ENCODE measurements around the gene CHST11.

CHST11 gene

DNA sequence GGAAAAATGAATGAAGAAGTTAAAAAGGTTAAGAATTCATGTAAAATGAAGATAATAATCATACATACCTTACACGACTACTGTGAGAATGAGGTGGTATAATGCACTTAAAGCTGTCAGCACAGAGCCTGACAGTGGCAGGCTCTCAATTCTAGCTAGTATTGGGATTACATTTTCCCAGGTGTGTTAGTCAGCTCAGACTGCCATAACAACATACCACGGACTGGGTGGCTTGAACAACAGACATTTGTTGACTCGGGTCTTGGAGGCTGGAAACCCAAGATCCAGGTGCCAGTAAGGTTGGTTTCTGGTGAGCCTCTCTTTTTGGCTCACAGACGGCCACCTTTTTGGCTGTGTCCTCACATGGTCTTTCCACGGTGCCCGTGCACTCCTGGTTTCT lies 167.8 kb downstream of the CHST11 start:
- Histone ChIP-seq H3K4me3 (ENCODE audit: insufficient read depth, low read length, poor library complexity, severe bottlenecking) (no peak overlapping the region), H4K20me1 (ENCODE audit: low read depth, low read length) (no peaks in the 10 kb centered on the region), H3K9ac (ENCODE audit: low read length) (no peak overlapping the region), H3K79me2 (ENCODE audit: insufficient read depth, low read length) (no peaks in the 10 kb centered on the region), H3K27ac (ENCODE audit: low read depth, low read length) (no peak overlapping the region), H3K36me3 (ENCODE audit: low read length) (no peaks in the 10 kb centered on the region), H3K9me3 (ENCODE audit: insufficient read depth, low read length) (no peaks in the 10 kb centered on the region), H2AFZ (ENCODE audit: low read depth, low read length, severe bottlenecking) (no peak overlapping the region), H3K9me2 (replicated peaks; ENCODE audit: insufficient read depth, low read length) (no peaks in the 10 kb centered on the region), H3K27me3 (ENCODE audit: low read length) (no peaks in the 10 kb centered on the region), H3F3A (ENCODE audit: insufficient read depth) (no peaks in the 10 kb centered on the region), H3K4me2 (ENCODE audit: low read depth, low read length, poor library complexity, severe bottlenecking) (no peak overlapping the region)
- TF ChIP-seq EZH2phosphoT487 (conservative IDR thresholded peaks at IDR 0.05; ENCODE audit: low read length), result no peak
- TF ChIP-seq, protein P1, sequence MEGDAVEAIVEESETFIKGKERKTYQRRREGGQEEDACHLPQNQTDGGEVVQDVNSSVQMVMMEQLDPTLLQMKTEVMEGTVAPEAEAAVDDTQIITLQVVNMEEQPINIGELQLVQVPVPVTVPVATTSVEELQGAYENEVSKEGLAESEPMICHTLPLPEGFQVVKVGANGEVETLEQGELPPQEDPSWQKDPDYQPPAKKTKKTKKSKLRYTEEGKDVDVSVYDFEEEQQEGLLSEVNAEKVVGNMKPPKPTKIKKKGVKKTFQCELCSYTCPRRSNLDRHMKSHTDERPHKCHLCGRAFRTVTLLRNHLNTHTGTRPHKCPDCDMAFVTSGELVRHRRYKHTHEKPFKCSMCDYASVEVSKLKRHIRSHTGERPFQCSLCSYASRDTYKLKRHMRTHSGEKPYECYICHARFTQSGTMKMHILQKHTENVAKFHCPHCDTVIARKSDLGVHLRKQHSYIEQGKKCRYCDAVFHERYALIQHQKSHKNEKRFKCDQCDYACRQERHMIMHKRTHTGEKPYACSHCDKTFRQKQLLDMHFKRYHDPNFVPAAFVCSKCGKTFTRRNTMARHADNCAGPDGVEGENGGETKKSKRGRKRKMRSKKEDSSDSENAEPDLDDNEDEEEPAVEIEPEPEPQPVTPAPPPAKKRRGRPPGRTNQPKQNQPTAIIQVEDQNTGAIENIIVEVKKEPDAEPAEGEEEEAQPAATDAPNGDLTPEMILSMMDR (IDR thresholded peaks at IDR 0.05; ENCODE audit: insufficient read depth, low read length, poor library complexity, severe bottlenecking), result no peak

DNA sequence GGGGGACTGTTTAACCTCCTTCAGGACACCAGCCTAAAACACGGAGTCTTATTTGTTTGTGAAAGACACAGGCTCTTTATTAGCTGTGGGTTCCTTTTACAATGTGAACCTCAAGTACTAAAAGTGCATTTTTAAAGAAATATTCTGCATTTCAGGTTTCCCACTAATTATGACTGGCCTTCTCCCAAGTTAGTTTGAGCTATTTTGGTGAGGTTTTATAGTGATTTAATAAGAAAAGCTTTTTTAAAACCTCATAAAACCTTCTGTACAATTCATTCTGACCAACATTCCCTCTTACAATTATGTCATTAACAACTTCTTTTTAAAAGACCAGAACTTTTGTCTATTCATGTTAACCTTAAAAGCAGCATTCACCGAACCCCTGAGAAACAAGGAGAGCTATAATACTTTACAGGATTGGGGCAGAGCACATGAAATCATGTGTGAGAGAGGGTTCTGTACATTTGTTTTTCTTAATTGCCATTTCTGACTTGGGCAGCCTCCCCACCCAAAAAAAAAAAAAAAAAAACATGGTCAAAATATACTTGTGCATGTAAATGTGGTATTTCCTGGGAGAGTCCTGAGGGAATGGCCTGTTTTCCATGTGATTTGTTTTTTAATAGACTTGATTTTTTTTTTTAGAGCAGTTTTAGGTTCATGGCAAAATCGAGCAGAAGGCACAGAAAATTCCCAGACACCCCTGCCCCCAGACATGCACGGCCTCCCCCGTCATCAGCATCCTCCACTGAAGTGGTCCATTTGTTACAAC lies 169.5 kb downstream of the CHST11 start:
- TF ChIP-seq, protein P1 (IDR thresholded peaks at IDR 0.05; ENCODE audit: insufficient read depth, low read length, poor library complexity, severe bottlenecking), result no peak
- no peak for TF ChIP-seq EZH2phosphoT487 (conservative IDR thresholded peaks at IDR 0.05; ENCODE audit: low read length)
- H3K79me2 ChIP-seq (ENCODE audit: insufficient read depth, low read length), result no peaks in the 10 kb centered on the region
- H3K27me3 ChIP-seq (ENCODE audit: low read length), result no peaks in the 10 kb centered on the region
- H3K9me2 ChIP-seq (replicated peaks; ENCODE audit: insufficient read depth, low read length), result no peaks in the 10 kb centered on the region
- H3K4me2 ChIP-seq (ENCODE audit: low read depth, low read length, poor library complexity, severe bottlenecking), result no peak overlapping the region
- no peaks in the 10 kb centered on the region for H4K20me1 ChIP-seq (ENCODE audit: low read depth, low read length)
- H3F3A ChIP-seq (ENCODE audit: insufficient read depth), result no peaks in the 10 kb centered on the region
- no peak overlapping the region for H3K9ac ChIP-seq (ENCODE audit: low read length)
- no peak overlapping the region for H2AFZ ChIP-seq (ENCODE audit: low read depth, low read length, severe bottlenecking)
- H3K27ac ChIP-seq (ENCODE audit: low read depth, low read length), result no peak overlapping the region
- H3K36me3 ChIP-seq (ENCODE audit: low read length), result no peaks in the 10 kb centered on the region
- no peak overlapping the region for H3K4me3 ChIP-seq (ENCODE audit: insufficient read depth, low read length, poor library complexity, severe bottlenecking)
- no peaks in the 10 kb centered on the region for H3K9me3 ChIP-seq (ENCODE audit: insufficient read depth, low read length)

DNA sequence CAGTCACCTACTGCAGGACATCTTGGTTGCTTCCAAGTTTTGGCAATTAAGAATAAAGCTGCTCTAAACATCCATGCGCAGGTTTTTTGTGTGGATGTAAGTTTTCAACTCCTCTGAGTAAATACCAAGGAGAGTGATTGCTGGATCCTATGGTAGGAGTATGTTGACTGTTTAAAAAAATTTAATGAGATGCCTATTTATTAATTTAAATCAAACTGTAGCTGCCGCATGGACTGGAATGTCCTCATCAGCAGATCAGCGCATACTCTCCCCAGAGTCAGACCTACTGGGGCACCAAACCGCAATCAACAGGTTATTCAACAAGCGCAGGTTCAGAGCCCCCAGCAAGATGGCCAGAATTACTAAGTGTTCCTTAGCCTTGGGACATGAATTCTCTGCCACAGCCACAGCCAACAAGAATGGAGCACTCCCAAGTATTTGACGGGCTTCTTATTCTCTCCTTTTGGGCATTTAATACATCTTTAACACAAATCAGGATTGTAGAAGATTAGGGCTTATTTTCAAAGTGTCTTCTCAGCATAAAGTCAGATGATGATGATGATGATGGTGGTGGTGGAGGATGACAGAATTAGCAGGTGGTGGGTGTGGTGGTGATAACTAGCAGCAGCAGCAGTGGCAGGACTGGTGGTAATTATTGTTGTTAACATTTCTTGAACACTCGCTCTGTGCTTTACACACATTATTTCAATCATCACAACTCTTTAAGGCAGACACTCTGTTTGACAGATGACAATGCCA lies 170.7 kb downstream of the CHST11 start:
- Histone ChIP-seq H3K36me3 (ENCODE audit: low read length) (no peaks in the 10 kb centered on the region), H3K9me3 (ENCODE audit: insufficient read depth, low read length) (no peaks in the 10 kb centered on the region), H3K4me2 (ENCODE audit: low read depth, low read length, poor library complexity, severe bottlenecking) (no peak overlapping the region), H3K27ac (ENCODE audit: low read depth, low read length) (no peak overlapping the region), H4K20me1 (ENCODE audit: low read depth, low read length) (no peaks in the 10 kb centered on the region), H3F3A (ENCODE audit: insufficient read depth) (no peaks in the 10 kb centered on the region), H3K27me3 (ENCODE audit: low read length) (no peaks in the 10 kb centered on the region), H3K79me2 (ENCODE audit: insufficient read depth, low read length) (no peaks in the 10 kb centered on the region), H3K9me2 (replicated peaks; ENCODE audit: insufficient read depth, low read length) (no peaks in the 10 kb centered on the region), H3K4me3 (ENCODE audit: insufficient read depth, low read length, poor library complexity, severe bottlenecking) (no peak overlapping the region), H2AFZ (ENCODE audit: low read depth, low read length, severe bottlenecking) (no peak overlapping the region), H3K9ac (ENCODE audit: low read length) (no peak overlapping the region)
- no peak for TF ChIP-seq EZH2phosphoT487 (conservative IDR thresholded peaks at IDR 0.05; ENCODE audit: low read length)
- TF ChIP-seq, protein P1 (IDR thresholded peaks at IDR 0.05; ENCODE audit: insufficient read depth, low read length, poor library complexity, severe bottlenecking), result no peak
